DMS79 treated with DMSO at 0.1 percent for 48 hours (cell line): ENCODE data around the gene MYRF.

Experiments used
- DNase-seq: peaks from one replicate; lab custom pipeline; 2025; lab: John Stamatoyannopoulos, UW

MYRF gene

GRCh38 chr11:61718621-61719302 lies 33.7 kb upstream of the MYRF start:
- no peak for DNase-seq

DNA sequence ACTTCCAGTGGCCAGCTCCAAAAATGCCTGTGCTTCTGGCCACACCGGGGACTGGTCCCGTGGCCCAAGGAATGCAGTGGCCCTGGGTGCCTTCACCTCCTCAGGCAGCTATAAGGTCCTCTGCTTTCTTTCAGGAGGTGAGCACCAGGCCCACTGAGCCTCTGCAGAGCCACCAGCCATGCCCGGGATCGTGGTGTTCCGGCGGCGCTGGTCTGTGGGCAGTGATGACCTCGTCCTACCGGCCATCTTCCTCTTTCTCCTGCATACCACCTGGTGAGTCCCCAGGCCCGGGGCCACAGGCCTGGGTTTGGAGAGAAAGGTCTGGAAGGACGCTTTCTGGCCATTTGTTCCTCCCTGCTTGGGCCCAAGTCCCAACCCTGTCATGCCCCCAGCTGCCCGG lies 32.5 kb upstream of the MYRF start:
- DNase-seq: no peak

- DNase-seq: no peak
These were observed 31.8 kb upstream of the MYRF start for GRCh38 chr11:61720597-61720996.

- no peak for DNase-seq
These were observed 28.0 kb upstream of the MYRF start for GRCh38 chr11:61724437-61724836.

- DNase-seq: no peak
These were observed 26.6 kb upstream of the MYRF start for GRCh38 chr11:61725781-61726231.

- DNase-seq: no peak
These were observed 25.7 kb upstream of the MYRF start for GRCh38 chr11:61726775-61727174.

DNA sequence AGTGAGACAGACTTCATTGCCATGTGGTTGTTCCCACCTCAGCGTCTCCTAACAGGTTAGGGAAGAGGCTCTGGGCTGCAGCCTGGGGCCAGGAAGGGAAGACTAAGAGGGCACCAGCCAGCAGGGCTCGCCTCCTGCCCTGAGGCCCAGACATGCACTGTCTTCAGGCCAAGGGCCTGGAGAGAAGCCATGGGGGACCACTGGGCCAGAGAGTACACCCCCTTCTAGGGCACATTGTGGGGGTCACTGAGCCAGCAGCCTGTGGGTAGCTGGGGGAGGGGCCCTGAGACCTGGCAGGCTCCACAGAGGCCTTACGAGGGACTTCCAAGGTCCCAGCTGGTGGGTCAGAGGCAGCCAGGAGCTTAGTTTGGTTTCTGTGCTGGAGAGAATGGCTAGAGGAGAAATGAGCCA lies 25.0 kb upstream of the MYRF start:
- DNase-seq: no peak

GRCh38 chr11:61728066-61728939 lies 24.1 kb upstream of the MYRF start:
- DNase-seq: no peak

GRCh38 chr11:61728940-61729219 lies 23.6 kb upstream of the MYRF start:
- no peak for DNase-seq

- peak; percentile 74 for DNase-seq
These were observed 22.0 kb upstream of the MYRF start for GRCh38 chr11:61730240-61730994.

DNA sequence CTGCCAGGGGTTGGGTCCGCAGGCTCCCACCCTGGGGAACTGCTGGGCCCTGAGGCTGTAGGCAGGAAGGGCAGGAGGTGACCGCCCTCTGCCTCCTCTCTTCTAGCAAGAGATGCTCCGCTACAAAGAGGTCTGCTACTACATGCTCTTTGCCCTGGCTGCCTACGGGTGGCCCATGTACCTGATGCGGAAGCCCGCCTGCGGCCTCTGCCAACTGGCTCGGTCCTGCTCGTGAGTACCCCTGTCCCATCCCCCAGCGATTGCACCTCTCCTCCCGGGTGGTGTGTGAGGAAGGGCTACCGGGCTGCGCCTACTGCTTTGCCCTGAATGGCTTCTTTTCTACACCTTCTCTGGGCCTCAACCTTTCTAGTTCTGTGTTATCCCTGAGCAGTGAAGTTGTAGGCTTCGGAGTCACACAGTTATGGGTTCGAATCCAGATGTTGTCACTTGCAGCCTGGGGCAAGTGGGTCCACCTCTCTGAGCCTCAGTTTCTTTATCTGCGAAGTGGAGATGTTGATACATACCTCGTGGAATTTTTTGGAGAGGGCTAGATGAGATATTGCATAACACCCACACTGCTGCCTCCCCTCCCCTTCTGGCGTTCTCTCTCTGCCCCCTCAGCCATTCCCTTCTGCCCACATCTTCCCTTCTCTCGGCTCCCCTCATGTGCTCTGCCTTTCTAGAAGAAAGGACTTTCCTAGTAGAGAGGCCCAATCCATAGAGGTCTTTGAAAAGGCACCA lies 21.1 kb upstream of the MYRF start:
- DNase-seq: no peak

DNA sequence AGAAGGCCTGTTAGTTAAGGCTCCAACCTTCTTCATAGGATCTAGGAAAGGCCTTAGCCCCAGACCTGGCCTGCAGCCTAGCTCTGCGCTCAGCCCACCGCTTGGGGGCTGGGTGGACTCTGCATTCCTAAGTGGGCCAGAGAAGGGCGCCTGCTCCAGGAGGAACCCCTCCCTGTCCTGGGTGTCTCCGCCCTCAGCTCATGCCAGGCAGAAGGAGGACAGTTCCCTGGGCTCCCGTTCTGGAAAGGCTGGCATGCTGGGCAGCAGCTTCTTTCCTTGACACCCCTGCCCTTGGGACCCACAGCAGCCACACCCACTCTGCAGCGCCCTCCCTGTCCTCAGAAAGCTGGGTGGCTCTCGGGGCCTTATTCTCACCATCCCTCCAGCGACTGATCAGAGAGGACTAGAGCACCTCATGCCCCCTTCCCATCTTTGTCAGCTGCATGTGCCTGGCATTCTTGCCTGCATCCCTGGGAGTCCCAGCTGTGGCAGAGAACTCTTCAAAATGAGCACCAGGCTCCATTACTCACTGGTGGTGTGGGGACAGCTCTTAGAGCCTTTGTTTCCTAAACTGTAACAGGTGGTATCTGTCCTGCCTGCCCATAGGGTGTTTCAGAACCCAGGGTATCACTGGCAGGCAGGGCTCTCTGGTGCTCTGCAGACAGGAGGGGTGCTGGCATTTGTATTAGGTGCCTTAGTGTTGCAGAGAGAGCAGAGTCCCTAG lies 20.3 kb upstream of the MYRF start:
- DNase-seq: no peak

DNA sequence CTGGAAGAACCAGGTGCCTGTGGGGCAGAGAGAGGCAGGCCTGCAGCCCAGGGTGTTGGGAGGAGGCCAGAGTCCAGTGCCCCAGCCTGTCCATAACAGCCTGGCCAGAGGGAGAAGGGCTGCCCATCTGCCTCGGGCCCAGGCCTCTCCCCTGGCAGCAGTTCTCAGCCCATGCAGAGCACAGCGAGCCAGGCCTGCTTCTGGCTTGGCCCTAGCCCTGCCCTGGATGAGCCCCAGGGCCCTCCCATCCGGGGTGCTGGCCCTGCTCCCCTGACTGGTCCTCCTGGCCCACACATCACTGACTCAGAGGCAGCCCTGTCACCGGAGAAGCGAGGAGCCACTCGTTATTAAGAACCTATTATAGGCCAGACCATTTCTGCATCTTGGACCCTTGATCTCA lies 19.7 kb upstream of the MYRF start:
- DNase-seq: no peak

DNA sequence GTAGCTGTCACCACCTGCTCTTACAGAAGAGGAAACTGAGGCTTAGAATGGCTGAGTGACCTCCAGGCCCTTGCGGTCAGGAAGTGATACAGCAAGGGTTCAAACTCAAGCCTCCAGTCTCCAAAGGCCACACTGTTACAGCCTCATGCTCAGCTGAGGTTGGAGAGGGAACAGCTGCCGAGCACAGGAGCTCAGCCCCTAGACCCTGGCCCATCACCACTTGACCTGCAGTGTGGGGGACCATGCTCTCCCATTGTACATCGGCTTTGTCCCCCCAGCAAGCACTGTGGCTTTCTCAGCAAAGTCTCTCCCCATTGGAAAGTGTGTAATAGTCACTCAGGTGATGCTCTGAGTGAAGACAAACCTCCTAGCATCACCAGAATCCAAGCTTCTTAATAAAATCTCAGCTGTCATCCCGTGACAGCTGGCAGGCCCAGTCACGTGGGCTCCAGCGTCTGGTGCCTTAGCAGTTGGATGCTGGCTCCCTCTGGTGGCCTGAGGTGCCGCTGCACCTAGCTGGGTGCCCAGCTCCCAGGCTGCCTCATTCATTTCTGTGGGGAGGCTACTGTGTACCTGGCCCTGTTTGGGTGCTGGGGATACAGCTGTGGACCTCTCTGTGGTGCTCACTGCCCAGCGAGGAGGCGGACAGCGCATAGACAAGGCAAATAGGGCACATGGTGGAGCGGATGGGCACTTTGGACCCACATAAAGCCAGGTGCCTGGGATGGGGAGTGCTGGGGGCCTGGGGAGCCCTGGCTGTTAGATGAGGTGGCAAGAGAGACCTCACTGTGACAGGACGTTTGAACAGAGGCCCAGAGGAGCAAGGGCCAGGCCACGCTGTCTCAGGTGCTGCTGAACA lies 19.1 kb upstream of the MYRF start:
- DNase-seq: peak; percentile 36

- DNase-seq: no peak
These were observed 17.7 kb upstream of the MYRF start for GRCh38 chr11:61734767-61735166.

DNA sequence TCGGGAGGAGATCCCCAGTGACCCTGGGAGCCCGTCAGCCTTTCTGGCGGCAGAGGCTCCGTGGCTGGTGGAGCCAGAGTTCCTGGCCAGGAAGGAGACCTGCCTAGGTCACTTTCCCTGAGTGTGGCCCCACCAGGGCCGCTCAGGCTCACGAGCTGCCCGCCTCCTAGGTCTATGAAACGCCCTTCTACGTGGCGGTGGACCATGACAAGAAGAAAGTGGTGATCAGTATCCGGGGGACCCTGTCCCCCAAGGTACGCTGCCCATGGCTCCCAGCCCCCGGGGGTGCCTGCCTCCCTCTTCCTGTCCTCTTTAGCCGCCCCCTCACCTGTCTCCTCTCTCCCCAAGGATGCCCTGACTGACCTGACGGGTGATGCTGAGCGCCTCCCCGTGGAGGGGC lies 17.0 kb upstream of the MYRF start:
- no peak for DNase-seq

DNA sequence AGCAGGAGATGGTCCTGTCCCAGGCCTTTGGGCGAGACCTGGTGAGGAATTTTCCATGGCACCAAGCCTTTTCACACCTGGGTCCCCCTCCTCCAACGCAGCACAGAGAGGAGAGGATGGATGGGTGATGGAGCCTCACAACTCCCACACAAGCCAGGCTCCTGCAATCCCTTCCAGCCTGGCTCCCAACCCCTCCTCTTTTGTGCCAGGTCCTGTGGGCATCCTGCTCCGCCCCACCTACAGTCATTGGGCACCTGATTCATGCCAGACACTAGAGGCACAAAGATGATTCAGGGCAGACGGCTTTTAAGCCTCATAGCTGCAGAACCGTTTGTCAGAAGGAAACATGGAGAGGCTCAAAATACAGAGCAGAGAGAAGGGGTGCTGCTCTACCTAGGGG lies 16.1 kb upstream of the MYRF start:
- DNase-seq: no peak

GRCh38 chr11:61737131-61737530 lies 15.3 kb upstream of the MYRF start:
- no peak for DNase-seq

DNA sequence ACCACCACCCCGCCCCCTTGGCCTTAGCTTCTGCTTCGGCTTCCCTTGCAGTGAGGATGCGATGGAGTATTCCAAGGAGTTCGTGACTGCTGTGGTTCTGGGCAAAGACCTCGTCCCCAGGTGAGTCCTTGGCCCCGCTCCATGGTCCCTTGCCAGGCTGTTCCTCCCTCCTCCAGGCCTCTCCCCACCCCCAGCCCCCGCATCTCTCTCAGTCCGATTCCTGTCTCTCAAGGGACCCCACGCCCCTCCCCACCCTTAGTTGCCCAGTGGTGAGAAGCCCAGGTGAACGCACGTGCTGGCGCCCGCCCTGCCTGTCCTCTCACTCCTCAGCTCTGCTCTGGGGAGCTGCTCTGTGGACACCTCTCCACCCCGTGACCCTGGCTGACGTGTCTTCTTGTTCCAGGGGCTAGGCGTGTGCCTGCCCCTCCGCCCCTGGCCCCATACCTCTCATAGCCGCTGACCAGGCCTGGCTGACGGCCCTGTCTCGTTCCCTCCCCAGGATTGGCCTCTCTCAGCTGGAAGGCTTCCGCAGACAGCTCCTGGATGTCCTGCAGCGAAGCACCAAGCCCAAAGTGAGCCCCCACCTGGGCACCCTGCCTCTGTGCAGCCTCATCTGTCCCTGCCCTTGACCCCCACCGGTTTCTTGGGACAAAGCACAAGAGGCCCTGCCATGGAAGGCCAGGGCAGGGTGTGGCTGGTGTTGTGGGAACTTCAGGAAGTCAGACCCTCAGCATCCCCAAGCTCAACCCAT lies 14.6 kb upstream of the MYRF start:
- DNase-seq: no peak

GRCh38 chr11:61738776-61739175 lies 13.7 kb upstream of the MYRF start:
- no peak for DNase-seq
